ENCODE measurements around the gene CNTN4.

DNA sequence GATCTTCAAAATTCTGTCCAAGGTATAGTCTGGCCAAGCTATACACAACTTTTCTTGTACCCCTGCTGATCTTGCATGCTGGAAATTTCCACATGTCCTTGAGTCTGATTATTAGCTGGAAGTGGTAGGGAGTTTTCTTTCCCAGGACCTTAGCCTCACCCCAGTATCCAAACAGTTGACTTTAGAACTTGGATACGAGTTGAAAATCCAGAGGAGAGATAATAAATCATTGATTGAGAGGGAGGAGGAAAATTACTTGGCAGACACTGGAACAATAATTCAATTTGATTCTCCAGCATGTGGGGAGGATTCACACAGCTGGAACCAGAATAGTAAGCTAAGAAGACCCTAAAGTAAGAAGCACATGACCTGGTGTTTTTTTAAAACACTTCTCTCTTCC is 895.1 kb downstream of the CNTN4 start:
- TF ChIP-seq, protein P1, sequence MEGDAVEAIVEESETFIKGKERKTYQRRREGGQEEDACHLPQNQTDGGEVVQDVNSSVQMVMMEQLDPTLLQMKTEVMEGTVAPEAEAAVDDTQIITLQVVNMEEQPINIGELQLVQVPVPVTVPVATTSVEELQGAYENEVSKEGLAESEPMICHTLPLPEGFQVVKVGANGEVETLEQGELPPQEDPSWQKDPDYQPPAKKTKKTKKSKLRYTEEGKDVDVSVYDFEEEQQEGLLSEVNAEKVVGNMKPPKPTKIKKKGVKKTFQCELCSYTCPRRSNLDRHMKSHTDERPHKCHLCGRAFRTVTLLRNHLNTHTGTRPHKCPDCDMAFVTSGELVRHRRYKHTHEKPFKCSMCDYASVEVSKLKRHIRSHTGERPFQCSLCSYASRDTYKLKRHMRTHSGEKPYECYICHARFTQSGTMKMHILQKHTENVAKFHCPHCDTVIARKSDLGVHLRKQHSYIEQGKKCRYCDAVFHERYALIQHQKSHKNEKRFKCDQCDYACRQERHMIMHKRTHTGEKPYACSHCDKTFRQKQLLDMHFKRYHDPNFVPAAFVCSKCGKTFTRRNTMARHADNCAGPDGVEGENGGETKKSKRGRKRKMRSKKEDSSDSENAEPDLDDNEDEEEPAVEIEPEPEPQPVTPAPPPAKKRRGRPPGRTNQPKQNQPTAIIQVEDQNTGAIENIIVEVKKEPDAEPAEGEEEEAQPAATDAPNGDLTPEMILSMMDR (IDR thresholded peaks at IDR 0.05): no peak
- no peak for TF ChIP-seq POLR2A (IDR thresholded peaks at IDR 0.05)
- no peak for TF ChIP-seq EP300 (IDR thresholded peaks at IDR 0.05)

Measured in gastroesophageal sphincter (tissue), 3 donors.